HTERT RPE-1 (cell line): Measurements from ENCODE around the gene IPCEF1.
"Not testable (repeated sequence)": the region's sequence is repeated elsewhere in the genome, so short reads cannot be mapped to it uniquely, and the experiment has no call there.

Experiments
- in situ Hi-C: fragments of 300-500 bp; cut with MboI; formaldehyde crosslinking; loops from 4 replicates; pipeline ENCODE4 v1.14.3; 2020; ENCODE audit warnings: low sequenced_read_pairs

The IPCEF1 gene

GRCh38 chr6:154341336-154341735 lies 15.3 kb downstream of the IPCEF1 start:
- in situ Hi-C loops: no loop called here

DNA sequence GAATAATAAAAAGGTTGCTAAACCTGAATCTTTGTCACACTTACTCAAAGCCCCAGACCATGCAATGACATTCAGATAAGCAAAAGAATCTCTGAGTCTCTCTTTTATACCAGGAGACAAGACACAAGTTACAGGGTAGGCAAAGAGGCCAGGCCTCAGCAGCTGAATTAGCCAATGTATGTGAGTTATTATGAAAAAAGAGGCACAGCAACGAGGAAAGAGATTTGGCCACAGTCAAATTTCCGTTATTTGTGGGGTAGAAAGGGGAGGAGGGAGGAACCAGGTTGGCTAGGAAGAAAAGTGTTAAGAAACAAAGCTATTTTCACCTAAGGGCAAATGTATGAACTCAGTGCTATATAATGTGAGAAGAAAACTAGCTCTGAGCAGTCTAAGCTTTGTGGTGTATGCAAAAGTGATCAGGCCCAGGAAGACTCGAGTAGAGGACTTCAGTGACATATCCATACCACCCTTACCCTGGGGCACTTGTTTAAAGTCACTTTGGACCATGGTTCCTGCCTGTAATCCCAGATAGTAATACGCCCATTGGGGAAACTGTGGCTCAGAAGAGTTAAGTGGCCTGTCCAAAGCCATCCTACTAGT lies 19.1 kb downstream of the IPCEF1 start:
- in situ Hi-C loops: no loop called here

DNA sequence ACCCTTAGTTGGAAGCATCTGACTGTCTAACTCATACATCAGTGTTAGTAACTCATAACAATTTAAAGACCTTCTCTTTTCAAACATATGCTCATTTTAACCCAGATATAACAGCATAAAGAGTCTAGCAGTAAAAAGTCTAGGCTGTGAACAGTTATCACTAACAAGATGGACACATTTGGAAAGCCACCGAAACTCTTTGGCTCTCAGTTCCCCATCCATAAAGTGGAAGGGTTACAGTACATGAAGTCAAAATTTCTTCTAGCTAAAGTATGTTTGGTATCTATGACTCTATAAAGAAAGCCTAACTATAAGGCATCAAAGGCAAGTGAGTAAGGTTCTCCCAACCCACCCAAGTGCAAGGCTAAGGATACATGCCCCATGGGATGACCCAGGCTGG lies 22.5 kb downstream of the IPCEF1 start:
- in situ Hi-C loops: not testable (repeated sequence)

- in situ Hi-C loops: no loop called here
Observed at GRCh38 chr6:154331750-154332149, 24.9 kb downstream of the IPCEF1 start.

DNA sequence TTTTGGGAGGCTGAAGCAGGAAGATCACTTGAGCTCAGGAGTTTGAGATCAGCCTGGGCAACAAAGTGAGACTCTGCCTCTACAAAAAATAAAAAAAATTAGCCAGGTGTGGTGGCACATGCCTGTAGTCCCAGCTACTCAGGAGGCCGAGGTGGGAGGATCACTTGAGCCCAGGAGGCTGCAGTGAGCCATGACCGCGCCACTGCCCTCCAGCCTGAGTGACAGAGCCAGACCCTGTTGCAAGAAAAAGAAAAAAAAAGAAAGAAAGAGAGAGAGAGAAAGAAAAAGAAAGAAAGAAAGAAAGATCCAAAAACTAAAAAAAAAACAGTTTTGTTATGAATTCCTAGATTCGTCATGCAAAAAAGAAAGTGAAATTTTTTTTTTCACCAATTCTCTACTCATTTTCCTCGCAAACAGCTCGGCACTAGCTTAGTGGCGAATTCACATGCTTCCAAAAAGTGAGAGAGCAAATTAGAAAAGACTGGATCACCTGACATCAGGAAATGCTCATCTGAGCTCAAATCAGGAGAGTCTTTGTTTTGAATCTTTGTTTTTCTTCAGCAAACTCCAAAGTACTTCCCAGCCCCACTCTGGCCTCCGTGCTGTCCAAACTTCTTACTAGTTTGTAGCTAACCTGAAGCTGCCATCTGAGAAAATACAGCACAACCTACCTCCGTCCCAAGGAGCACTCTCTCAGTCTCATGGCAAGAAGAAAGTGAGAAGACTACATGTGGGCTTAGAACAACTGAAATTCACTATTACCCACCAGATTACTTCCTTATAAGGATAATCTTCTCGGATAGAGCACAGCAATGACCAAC lies 27.0 kb downstream of the IPCEF1 start:
- in situ Hi-C loops: no loop called here

- in situ Hi-C loops: not testable (repeated sequence)
Observed at GRCh38 chr6:154327313-154327712, 29.3 kb downstream of the IPCEF1 start.

DNA sequence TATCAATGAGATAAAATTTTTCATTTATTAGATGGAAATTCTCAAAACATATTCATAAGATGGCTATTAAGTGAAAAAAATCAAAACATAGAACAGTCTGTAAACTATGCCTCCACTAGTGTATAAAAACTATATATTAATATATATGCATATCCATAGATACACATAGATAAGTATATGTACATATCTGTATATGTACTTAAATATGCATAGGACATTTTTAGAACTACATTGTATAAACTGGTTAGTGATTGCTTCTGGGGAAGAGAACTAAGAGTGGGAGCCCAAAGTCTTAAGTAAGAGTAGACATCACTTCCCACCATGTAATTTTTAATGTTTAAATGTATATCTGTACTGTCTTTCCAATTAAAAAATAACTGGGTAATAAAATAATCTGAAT lies 31.5 kb downstream of the IPCEF1 start:
- in situ Hi-C loops: no loop called here

DNA sequence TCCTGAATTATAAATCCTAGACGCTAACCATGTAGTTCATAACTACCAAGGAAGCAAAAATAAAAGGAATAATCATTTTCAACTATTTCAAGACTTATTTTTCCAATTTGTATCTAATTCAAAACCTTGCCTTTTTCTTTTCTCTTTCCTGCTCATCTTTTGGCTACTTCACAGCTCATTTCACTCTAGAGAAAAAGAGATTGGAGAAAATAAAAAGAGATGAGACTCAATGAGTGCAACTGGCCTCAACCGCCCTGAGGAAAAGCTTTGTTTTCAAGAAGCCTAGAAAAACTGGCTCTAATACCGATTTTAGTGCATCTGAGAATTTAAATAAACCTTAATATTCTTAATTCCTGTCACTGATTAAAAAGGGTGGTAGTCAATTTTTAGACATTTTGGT lies 36.4 kb downstream of the IPCEF1 start:
- in situ Hi-C loops: no loop called here

- in situ Hi-C loops: no loop called here
Observed at GRCh38 chr6:154319231-154319858, 37.3 kb downstream of the IPCEF1 start.

DNA sequence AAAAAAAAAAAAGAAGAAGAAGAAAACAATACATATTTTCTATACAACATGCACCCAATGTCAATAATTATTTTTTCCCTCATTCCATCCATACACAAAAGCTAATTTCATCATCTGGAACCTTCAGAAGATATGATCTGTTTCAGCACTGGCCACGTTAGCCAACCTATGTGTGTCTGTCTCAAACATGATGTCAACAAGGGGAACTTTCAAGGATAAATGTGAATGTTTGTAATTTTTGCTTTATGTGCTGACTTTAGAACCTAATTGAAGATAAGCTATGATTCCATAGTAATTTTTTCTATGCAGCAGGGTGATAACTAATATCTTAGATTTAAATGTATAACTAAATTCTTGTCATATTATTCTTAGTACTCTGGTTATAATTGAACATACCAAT lies 37.9 kb downstream of the IPCEF1 start:
- in situ Hi-C loops: no loop called here

- in situ Hi-C loops: no loop called here
Observed at GRCh38 chr6:154316131-154316530, 40.5 kb downstream of the IPCEF1 start.

- in situ Hi-C loops: no loop called here
Observed at GRCh38 chr6:154314084-154314483, 42.5 kb downstream of the IPCEF1 start.

DNA sequence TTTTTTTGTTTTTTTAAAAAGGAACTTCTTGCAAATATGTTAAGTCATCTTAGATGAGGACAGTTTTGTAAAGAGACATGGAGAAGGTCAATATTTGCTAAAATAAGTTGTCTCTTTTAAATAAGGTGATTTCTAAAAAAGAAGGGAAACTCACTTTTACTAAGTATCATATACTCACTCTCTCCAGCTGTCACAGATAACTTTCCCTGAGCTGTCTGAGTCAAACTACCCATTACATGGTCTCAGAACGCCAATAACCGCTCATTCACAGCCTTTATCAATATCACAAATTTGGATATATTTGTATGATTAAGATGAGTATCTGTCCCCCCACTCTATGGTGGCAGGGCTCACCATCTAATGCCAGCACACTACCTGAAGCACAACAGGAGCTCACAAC lies 47.6 kb downstream of the IPCEF1 start:
- in situ Hi-C loops: no loop called here

- in situ Hi-C loops: no loop called here
Observed at GRCh38 chr6:154307696-154308425, 48.7 kb downstream of the IPCEF1 start.

DNA sequence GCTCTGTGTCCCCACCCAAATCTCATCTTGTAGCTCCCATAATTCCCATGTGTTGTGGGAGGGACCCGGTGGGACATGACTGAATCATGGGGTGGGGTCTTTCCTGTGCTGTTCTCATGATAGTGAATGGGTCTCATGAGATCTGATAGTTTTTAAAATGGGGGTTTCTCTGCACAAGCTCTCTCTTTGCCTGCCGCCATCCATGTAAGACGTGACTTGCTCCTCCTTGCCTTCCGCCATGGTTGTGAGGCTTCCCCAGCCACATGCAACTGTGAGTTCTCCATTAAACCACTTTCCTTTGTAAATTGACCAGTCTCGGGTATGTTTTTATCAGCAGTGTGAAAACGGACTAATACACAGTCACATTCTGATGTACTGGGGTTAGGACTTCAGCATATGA lies 49.5 kb downstream of the IPCEF1 start:
- in situ Hi-C loops: not testable (repeated sequence)

GRCh38 chr6:154306696-154307095 lies 49.9 kb downstream of the IPCEF1 start:
- in situ Hi-C loops: no loop called here

DNA sequence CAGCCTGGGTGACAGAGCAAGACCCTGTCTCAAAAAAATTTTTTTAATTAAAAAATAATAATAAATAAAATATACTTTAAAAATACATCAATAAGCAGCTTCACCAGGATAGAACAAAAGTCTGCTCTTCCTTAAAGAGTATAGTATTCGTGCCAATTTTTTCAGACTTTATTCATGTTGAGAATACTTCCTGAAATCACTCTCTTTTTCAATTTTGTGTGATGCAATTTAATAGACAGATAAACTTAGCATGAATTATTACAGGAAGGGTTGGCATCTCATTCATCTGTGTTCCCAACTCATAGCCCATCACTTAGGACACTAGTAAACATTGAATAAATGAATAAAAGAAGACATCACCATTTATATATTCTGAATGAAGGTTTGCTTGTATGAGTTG lies 52.4 kb downstream of the IPCEF1 start:
- in situ Hi-C loops: no loop called here

DNA sequence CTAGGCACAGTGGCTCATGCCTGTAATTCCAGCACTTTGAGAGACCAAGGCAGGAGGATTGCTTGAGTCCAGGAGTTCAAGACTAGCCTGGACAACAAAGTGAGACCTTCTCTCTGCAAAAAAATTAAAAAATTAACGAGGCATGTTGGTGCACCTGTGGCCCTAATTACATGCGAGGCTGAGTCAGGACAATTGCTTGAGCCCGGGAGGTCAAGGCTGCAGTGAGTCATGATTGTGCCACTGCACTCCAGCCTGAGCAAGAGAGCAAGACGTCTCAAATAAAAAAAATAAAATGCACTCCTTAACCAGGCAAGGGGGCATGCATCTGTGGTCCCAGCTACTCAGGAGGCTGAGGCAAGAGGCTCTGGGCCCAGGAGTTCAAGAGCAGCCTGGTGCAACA lies 53.0 kb downstream of the IPCEF1 start:
- in situ Hi-C loops: not testable (repeated sequence)

GRCh38 chr6:154301839-154302752 lies 54.5 kb downstream of the IPCEF1 start:
- in situ Hi-C loops: no loop called here

DNA sequence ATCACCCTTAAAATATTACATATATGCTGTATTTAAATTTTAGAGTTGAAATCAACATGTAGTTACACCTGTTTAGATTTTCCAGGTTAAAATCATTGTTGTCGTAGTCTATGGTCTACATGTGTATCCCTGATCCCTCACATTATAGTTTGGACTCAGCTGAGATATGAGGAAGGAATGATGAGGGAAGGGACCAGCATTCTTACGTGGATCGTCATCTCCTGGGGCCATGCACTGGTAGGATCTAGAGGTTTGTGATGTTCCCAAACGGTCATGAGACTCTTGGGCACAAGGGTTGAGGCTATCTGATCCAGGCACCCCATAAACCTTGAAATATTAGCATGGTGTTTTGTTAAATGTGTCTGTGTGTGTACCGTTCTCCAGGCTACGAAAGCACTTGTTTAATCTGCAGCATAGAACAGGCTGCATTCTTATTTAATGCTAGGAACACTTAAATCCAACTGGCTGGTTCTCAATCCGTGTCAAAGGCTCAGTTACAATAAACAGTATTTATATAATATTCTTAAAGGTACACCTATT lies 55.4 kb downstream of the IPCEF1 start:
- in situ Hi-C loops: no loop called here
